Large intestine (tissue), 12 donors: ENCODE measurements around the gene RPP30. TPM values are rescaled to one million over a fixed set of nuclear protein-coding genes. Genes with fewer than 3 reads are reported as not detected.

ENCODE experiments used
- DNase-seq, 2 donors: peaks; one replicate each; pipeline versions ENCODE4 v3.0.0 to v3.0.0-alpha.2; 2013
- H3K27ac ChIP-seq: one replicate; pipeline ENCODE4 v1.5.1; 2013; ENCODE audit warnings: low read length
- H3K27me3 ChIP-seq: 2 replicates; pipeline ENCODE4 v1.6.1; 2013; ENCODE audit warnings: low read length; ENCODE audit not compliant: control insufficient read depth, insufficient read depth
- H3K36me3 ChIP-seq: 2 replicates; pipeline ENCODE4 v1.6.1; 2013; ENCODE audit warnings: low read length; ENCODE audit not compliant: control insufficient read depth, insufficient read depth
- H3K4me1 ChIP-seq: one replicate; pipeline ENCODE4 v1.6.1; 2013; ENCODE audit warnings: low read length; ENCODE audit not compliant: control insufficient read depth, insufficient read depth
- H3K4me3 ChIP-seq: one replicate; pipeline ENCODE4 v1.5.1; 2013; ENCODE audit warnings: low read length
- H3K9me3 ChIP-seq: one replicate; pipeline ENCODE4 v1.6.1; 2013; ENCODE audit warnings: mild to moderate bottlenecking, low read depth, low read length, moderate library complexity; ENCODE audit not compliant: control insufficient read depth
- WGBS: methylation state at CpG from one replicate; pipeline ENCODE4 v1.1.5; 2013; ENCODE audit warnings: low lambda C conversion rate; ENCODE audit not compliant: insufficient coverage; 5-methylcytosine and 5-hydroxymethylcytosine counted together
- long read RNA-seq, 11 donors: transcript quantifications; one replicate each; lab custom pipeline, GENCODE V29; 2026
- polyA plus RNA-seq: library from polyadenylated mRNA; unstranded; fragments of 120-200 nt; gene quantifications from one replicate; pipeline ENCODE4 v1.2.1, GENCODE V29; 2013

RPP30 gene
- 36.2 TPM for polyA plus RNA-seq
- long read RNA-seq, donor 1, partial matches to known transcripts: 0 of 4 reads
- long read RNA-seq, donor 1, other reads (novel, unspliced or antisense): 0 of 4 reads
- long read RNA-seq, donor 2, transcript RPP30-202 (11 exons, 2,589 nt): major isoform, 12 of 13 reads
- long read RNA-seq, donor 2, partial matches to known transcripts: 0 of 13 reads
- long read RNA-seq, donor 2, other reads (novel, unspliced or antisense): 0 of 13 reads
- long read RNA-seq, donor 3: 0 reads
- long read RNA-seq, donor 4, partial matches to known transcripts: 0 of 1 reads
- long read RNA-seq, donor 4, other reads (novel, unspliced or antisense): 0 of 1 reads
- long read RNA-seq, donor 5, transcript RPP30-202 (11 exons, 2,589 nt): major isoform, 5 of 6 reads
- long read RNA-seq, donor 5, partial matches to known transcripts: 0 of 6 reads
- long read RNA-seq, donor 5, other reads (novel, unspliced or antisense): 0 of 6 reads
- long read RNA-seq, donor 6, transcript RPP30-202 (11 exons, 2,589 nt): major isoform, 5 of 7 reads
- long read RNA-seq, donor 6, partial matches to known transcripts: 0 of 7 reads
- long read RNA-seq, donor 6, other reads (novel, unspliced or antisense): 0 of 7 reads
- long read RNA-seq, donor 7, partial matches to known transcripts: 0 of 5 reads
- long read RNA-seq, donor 7, other reads (novel, unspliced or antisense): 0 of 5 reads
- long read RNA-seq, donor 8, transcript RPP30-202 (11 exons, 2,589 nt): major isoform, 13 of 18 reads
- long read RNA-seq, donor 8, partial matches to known transcripts: 0 of 18 reads
- long read RNA-seq, donor 8, other reads (novel, unspliced or antisense): 0 of 18 reads
- long read RNA-seq, donor 9, transcript RPP30-202 (11 exons, 2,589 nt): major isoform, 5 of 9 reads
- long read RNA-seq, donor 9, partial matches to known transcripts: 0 of 9 reads
- long read RNA-seq, donor 9, other reads (novel, unspliced or antisense): 0 of 9 reads
- long read RNA-seq, donor 10, transcript RPP30-202 (11 exons, 2,589 nt): major isoform, 9 of 11 reads
- long read RNA-seq, donor 10, partial matches to known transcripts: 0 of 11 reads
- long read RNA-seq, donor 10, other reads (novel, unspliced or antisense): 0 of 11 reads
- long read RNA-seq, donor 11, transcript RPP30-202 (11 exons, 2,589 nt): major isoform, 6 of 7 reads
- long read RNA-seq, donor 11, partial matches to known transcripts: 0 of 7 reads
- long read RNA-seq, donor 11, other reads (novel, unspliced or antisense): 0 of 7 reads

DNA sequence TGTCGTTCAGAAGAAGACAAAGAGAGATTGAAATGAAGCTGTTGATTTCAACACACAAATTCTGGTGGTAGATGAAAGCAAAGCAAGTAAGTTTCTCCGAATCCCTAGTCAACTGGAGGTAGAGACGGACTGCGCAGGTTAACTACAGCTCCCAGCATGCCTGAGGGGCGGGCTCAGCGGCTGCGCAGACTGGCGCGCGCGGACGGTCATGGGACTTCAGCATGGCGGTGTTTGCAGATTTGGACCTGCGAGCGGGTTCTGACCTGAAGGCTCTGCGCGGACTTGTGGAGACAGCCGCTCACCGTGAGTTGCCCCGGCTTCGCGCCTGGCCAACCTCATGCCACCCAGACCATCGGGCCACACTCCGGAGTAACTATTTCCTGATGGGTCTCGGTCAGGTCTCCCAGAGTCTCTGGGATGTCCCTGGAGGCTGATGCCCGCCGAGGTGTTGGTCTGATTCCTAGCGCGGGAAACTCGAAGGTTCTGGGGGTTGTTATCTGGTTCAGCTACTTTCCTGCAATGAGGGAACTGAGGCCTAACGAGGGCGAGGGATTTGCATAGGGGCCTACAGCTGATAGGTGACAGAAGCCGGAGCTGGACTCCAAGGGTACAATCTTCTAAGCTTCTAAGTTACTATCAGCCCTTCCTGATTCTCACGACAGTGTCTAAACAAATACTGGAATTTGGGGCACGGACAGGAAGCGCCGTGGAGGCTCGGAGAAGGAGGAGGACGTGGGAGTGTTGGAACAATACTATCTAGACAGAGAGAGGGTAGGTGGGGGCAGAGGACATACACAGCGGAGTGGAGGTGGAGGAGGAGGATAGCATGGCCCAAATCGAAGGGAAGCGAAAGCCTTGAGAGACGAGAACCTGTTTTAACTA lies at the start of gene RPP30:
TSS of gene RPP30 (plus strand) at position 209 of the 882 bp plus-strand sequence. CDS start at position 222, 13 bp downstream.
- H3K36me3 ChIP-seq: peaks cover 11% of the 10 kb centered on the region
- peak within 1 kb of the TSS; percentile 91 for H3K4me3 ChIP-seq
- peak within 1 kb of the TSS; percentile 69 for H3K27ac ChIP-seq
- 4% methylated on average over 5 of the region's 43 CpGs for WGBS
- no peaks in the 10 kb centered on the region for H3K4me1 ChIP-seq
- DNase-seq: peak; percentile 77 to 87
- no peaks in the 10 kb centered on the region for H3K9me3 ChIP-seq
- peaks cover 18% of the 10 kb centered on the region for H3K27me3 ChIP-seq

DNA sequence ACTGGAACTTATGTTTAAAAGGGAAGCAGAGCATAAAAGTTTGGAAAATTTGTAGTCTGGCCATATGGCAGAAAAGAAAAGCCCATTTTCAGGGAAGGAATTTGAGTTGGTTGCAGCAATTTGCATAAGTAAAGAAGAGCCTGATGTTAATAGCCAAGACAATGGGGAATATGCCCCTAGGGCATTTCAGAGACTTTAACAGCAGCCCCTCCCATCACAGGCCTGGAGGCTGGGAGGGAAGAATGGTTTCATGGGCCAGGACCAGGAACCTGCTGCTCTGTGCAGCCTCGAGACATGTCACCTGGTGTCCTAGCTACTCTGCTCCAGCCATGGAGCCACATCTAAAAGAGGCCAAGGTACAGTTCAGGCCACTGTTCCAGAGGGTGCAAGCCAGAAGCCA lies 49.3 kb upstream of the RPP30 start:
- DNase-seq: no peak
- H3K27ac ChIP-seq: no peak overlapping the region
- no peaks in the 10 kb centered on the region for H3K4me1 ChIP-seq
- no peaks in the 10 kb centered on the region for H3K9me3 ChIP-seq
- no peaks in the 10 kb centered on the region for H3K27me3 ChIP-seq
- H3K4me3 ChIP-seq: no peak overlapping the region
- no peaks in the 10 kb centered on the region for H3K36me3 ChIP-seq
- WGBS: no CpG with 5 or more reads among the region's 1 CpG

DNA sequence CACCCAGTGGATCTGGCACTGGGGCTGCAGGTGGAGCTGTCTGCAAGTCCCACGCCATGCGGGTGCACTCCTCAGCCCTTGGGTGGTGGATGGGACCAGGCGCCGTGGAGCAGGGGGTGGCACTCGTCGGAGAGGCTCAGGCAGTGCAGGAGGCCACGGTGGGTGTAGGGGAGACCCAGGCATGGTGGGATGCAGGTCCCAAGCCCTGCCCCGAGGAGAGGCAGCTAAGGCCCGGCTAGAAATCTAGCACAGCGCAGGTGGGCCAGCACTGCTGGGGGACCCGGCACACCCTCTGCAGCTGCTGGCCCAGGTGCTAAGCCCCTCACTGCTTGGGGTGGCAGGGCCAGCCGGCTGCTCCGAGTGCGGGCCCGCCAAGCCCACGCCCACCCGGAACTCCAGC lies 39.7 kb upstream of the RPP30 start:
- no peak for DNase-seq
- Histone ChIP-seq H3K4me1 (no peaks in the 10 kb centered on the region), H3K9me3 (peaks cover 6% of the 10 kb centered on the region), H3K4me3 (no peak overlapping the region), H3K36me3 (no peaks in the 10 kb centered on the region), H3K27me3 (no peaks in the 10 kb centered on the region), H3K27ac (no peak overlapping the region)
- WGBS: no CpG with 5 or more reads among the region's 17 CpGs

DNA sequence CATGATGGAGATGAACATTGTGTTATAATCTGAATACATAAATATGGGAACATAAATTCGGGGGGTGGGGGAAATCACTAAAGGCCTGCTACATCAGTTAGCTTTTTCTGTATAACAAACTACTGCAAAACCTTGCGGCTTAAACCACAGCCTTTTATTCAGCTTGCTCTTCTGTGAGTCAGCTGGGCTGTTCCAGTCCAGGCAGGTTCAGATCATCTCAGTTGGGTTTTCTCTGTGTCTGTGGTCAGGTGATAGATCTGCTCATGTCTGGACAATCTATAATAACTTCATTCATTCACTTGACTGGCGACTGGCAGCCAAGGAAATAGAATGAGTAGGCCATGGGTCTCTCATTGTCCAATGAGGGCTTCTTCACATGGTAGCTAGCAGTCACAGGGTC lies 37.4 kb upstream of the RPP30 start:
- no CpG with 5 or more reads among the region's 3 CpGs for WGBS
- no peaks in the 10 kb centered on the region for H3K36me3 ChIP-seq
- peaks cover 6% of the 10 kb centered on the region for H3K9me3 ChIP-seq
- H3K4me1 ChIP-seq: no peaks in the 10 kb centered on the region
- no peak for DNase-seq
- no peak overlapping the region for H3K27ac ChIP-seq
- no peaks in the 10 kb centered on the region for H3K27me3 ChIP-seq
- no peak overlapping the region for H3K4me3 ChIP-seq

DNA sequence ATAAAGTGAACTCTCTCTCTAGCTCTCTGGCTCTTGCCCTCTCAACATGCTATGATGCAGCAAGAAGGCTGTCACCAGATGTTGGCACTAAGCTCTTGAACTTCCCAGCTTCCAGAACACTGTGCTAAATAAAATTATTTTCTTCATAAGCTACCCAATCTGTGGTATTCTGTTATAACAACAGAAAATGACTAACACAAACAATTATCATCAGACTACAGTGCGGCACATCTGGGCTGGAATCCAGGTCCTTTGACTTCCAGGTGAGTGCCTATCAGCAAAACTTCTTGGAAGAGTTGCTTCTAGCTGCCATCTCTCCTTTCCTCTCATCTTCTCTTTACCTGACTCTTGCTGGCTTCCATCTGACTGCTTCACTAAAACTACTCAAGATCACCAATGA lies 34.3 kb upstream of the RPP30 start:
- WGBS: no CpG with 5 or more reads among the region's 1 CpG
- no peaks in the 10 kb centered on the region for H3K27me3 ChIP-seq
- H3K4me3 ChIP-seq: no peak overlapping the region
- H3K9me3 ChIP-seq: peaks cover under 1% of the 10 kb centered on the region
- H3K4me1 ChIP-seq: no peaks in the 10 kb centered on the region
- H3K36me3 ChIP-seq: no peaks in the 10 kb centered on the region
- H3K27ac ChIP-seq: no peak overlapping the region
- no peak for DNase-seq

DNA sequence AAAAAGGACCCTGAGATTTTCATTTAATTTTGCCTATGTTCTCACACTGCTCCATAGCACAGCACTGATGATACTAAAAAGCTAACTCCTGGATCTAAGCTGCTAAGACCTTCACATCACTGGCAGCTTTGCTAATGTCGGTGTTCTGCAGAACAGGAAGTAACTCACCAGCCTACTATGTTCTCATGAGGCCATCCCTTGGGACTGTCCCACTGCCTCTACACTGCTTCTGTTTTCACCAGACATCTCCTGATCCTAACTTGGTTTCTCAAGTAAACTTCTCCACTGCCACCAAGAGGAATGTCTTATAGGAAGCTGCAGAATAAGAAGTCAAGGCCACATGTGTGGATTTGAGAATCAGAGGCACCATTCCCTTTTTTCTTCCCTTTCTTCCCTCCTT lies 29.0 kb upstream of the RPP30 start:
- H3K4me1 ChIP-seq: no peaks in the 10 kb centered on the region
- H3K4me3 ChIP-seq: no peak overlapping the region
- DNase-seq: no peak
- no peaks in the 10 kb centered on the region for H3K9me3 ChIP-seq
- no CpG with 5 or more reads among the region's 1 CpG for WGBS
- no peaks in the 10 kb centered on the region for H3K27me3 ChIP-seq
- no peaks in the 10 kb centered on the region for H3K36me3 ChIP-seq
- H3K27ac ChIP-seq: no peak overlapping the region

DNA sequence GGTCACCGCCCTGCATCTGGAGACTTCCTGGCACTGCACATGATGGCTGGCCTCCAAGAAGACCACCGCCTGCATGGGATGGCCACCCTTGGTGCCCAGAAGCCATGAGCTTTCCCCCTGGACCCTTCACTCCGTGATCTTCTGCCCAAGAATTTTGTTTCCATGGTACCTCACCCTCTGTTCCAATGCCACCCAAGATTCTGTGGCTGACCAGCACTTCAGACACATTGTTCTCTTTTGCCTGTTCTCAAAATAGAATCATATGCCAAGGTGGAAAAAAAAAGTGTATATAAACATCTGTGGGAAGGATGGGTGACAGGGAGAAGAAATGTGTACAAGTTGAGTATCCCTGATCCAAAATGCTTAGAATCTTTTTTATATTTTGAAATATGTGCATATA lies 26.0 kb upstream of the RPP30 start:
- Histone ChIP-seq H3K36me3 (no peaks in the 10 kb centered on the region), H3K4me3 (no peak overlapping the region), H3K27me3 (no peaks in the 10 kb centered on the region), H3K4me1 (no peaks in the 10 kb centered on the region), H3K27ac (no peak overlapping the region), H3K9me3 (no peaks in the 10 kb centered on the region)
- WGBS: no CpG with 5 or more reads among the region's 3 CpGs
- DNase-seq: no peak

DNA sequence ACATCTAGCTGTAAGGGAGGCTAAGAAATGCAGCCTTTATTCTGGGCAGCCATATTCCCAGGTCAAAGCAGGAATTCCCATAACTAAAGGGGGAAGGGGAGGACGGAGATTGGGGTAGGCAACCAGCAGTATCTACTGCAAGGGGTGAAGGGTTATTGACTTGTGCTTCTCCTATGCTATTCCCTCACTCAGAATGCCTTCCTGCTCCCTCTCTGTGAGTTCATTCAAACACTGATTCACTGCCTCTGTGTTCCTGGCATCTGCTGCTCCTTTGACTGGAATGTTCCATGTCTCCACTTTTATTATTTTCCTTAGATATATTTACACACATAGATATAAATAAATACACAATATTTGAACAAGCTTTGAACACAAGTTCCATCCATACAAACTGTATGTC lies 25.0 kb upstream of the RPP30 start:
- WGBS: no CpG with 5 or more reads among the region's 1 CpG
- Histone ChIP-seq H3K4me1 (no peaks in the 10 kb centered on the region), H3K9me3 (no peaks in the 10 kb centered on the region), H3K36me3 (no peaks in the 10 kb centered on the region), H3K27ac (no peak overlapping the region), H3K27me3 (no peaks in the 10 kb centered on the region), H3K4me3 (no peak overlapping the region)
- no peak for DNase-seq

DNA sequence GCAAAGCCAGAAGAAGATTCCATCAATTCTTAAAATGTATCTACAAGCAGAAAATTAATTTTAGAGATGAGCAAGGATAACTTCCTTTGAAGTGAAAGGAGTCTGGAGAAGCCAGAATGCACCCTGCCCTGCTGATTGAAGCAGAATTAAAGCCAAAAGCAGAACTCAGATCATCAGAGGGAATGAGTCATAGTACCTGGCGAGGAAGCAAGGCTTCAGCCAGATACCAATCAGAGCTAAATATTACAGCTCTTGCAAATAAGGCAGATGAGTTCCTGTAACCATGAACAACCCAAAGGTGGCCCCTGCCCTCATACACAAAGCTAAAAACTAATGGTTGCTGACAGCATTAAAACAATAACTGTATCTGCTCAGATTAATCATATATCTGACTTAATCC lies 24.3 kb upstream of the RPP30 start:
- Histone ChIP-seq H3K27ac (no peak overlapping the region), H3K4me1 (no peaks in the 10 kb centered on the region), H3K36me3 (no peaks in the 10 kb centered on the region), H3K4me3 (no peak overlapping the region), H3K27me3 (no peaks in the 10 kb centered on the region), H3K9me3 (no peaks in the 10 kb centered on the region)
- DNase-seq: no peak
- no CpG with 5 or more reads among the region's 1 CpG for WGBS
